H9 (cell line): ENCODE measurements around the gene EXD1. TPM values are rescaled to one million over a fixed set of nuclear protein-coding genes. Genes with fewer than 3 reads are reported as not detected.

Source experiments
- DNase-seq: peaks from one replicate; pipeline ENCODE4 v3.0.0-alpha.2; 2017
- H2AFZ ChIP-seq: one replicate; pipeline ENCODE4 v1.6.1; 2013; ENCODE audit warnings: mild to moderate bottlenecking, low read length, control low read depth, moderate library complexity
- H2AK5ac ChIP-seq: 2 replicates; pipeline ENCODE4 v1.6.1; 2013; ENCODE audit warnings: low read length, control low read depth, mixed read lengths; ENCODE audit not compliant: insufficient read length
- H2BK120ac ChIP-seq: one replicate; pipeline ENCODE4 v1.6.1; 2013; ENCODE audit warnings: low read depth, mild to moderate bottlenecking, low read length, control low read depth, inconsistent platforms; ENCODE audit not compliant: poor library complexity, severe bottlenecking
- H2BK12ac ChIP-seq: 2 replicates; pipeline ENCODE4 v1.6.1; 2013; ENCODE audit warnings: low read length, control low read depth, mixed read lengths, low read depth; ENCODE audit not compliant: insufficient read length
- H2BK15ac ChIP-seq: 2 replicates; pipeline ENCODE4 v1.6.1; 2013; ENCODE audit warnings: low read depth, low read length, control low read depth
- H2BK20ac ChIP-seq: one replicate; pipeline ENCODE4 v1.6.1; 2013; ENCODE audit warnings: low read depth, mild to moderate bottlenecking, low read length, control low read depth, inconsistent platforms; ENCODE audit not compliant: poor library complexity, severe bottlenecking
- H2BK5ac ChIP-seq: 2 replicates; pipeline ENCODE4 v1.6.1; 2013; ENCODE audit warnings: low read length, control low read depth, mixed read lengths; ENCODE audit not compliant: insufficient read length
- H3K14ac ChIP-seq: 2 replicates; pipeline ENCODE4 v1.6.1; 2013; ENCODE audit warnings: low read length, control low read depth; ENCODE audit not compliant: insufficient read depth
- H3K18ac ChIP-seq: 2 replicates; pipeline ENCODE4 v1.6.1; 2013; ENCODE audit warnings: low read depth, mild to moderate bottlenecking, mixed read lengths, low read length, control low read depth; ENCODE audit not compliant: insufficient read length
- H3K23ac ChIP-seq: 2 replicates; pipeline ENCODE4 v1.6.1; 2013; ENCODE audit warnings: low read length, control low read depth, mixed read lengths, low read depth; ENCODE audit not compliant: insufficient read length
- H3K23me2 ChIP-seq: 2 replicates; pipeline ENCODE4 v1.6.1; 2013; ENCODE audit warnings: low read depth, mild to moderate bottlenecking, mixed read lengths, low read length, control low read depth; ENCODE audit not compliant: insufficient read length, poor library complexity, severe bottlenecking
- H3K27ac ChIP-seq: 2 replicates; pipeline ENCODE4 v1.5.1; 2013; ENCODE audit warnings: low read length, control low read depth, mixed read lengths, low read depth; ENCODE audit not compliant: insufficient read length
- H3K27me3 ChIP-seq: 2 replicates; pipeline ENCODE4 v1.6.1; 2013; ENCODE audit warnings: low read length, control low read depth, inconsistent platforms; ENCODE audit not compliant: insufficient read depth
- H3K4ac ChIP-seq: 2 replicates; pipeline ENCODE4 v1.6.1; 2013; ENCODE audit warnings: low read depth, mild to moderate bottlenecking, control low read depth, inconsistent platforms, low read length, moderate library complexity
- H3K4me1 ChIP-seq: 2 replicates; pipeline ENCODE4 v1.6.1; 2013; ENCODE audit warnings: low read length, control low read depth, inconsistent platforms; ENCODE audit not compliant: insufficient read depth
- H3K4me2 ChIP-seq: 2 replicates; pipeline ENCODE4 v1.6.1; 2013; ENCODE audit warnings: low read length, control low read depth, mixed read lengths; ENCODE audit not compliant: insufficient read length, insufficient read depth
- H3K56ac ChIP-seq: 2 replicates; pipeline ENCODE4 v1.6.1; 2013; ENCODE audit warnings: low read depth, mild to moderate bottlenecking, mixed read lengths, low read length, control low read depth; ENCODE audit not compliant: insufficient read length
- H3K79me1 ChIP-seq: 2 replicates; pipeline ENCODE4 v1.6.1; 2013; ENCODE audit warnings: low read depth, mild to moderate bottlenecking, moderate library complexity, low read length, control low read depth, inconsistent platforms; ENCODE audit not compliant: insufficient read depth, poor library complexity, severe bottlenecking
- H3K79me2 ChIP-seq: 2 replicates; pipeline ENCODE4 v1.6.1; 2013; ENCODE audit warnings: low read length, control low read depth, inconsistent platforms; ENCODE audit not compliant: insufficient read depth
- H3K9ac ChIP-seq: 2 replicates; pipeline ENCODE4 v1.6.1; 2013; ENCODE audit warnings: low read length, control low read depth, mixed read lengths; ENCODE audit not compliant: insufficient read length; ENCODE audit errors: extremely low read depth
- H3K9me3 ChIP-seq: one replicate; pipeline ENCODE4 v1.6.1; 2013; ENCODE audit warnings: low read depth, low read length, inconsistent platforms; ENCODE audit not compliant: control insufficient read depth
- H3T11ph ChIP-seq: one replicate; pipeline ENCODE4 v1.6.1; 2013; ENCODE audit warnings: mild to moderate bottlenecking, low read length, control low read depth, inconsistent platforms
- H4K20me1 ChIP-seq: one replicate; pipeline ENCODE4 v1.6.1; 2013; ENCODE audit not compliant: control insufficient read depth, insufficient read length, insufficient read depth
- H4K5ac ChIP-seq: 2 replicates; pipeline ENCODE4 v1.6.1; 2013; ENCODE audit warnings: low read depth, mild to moderate bottlenecking, mixed read lengths, low read length, control low read depth; ENCODE audit not compliant: insufficient read length
- H4K8ac ChIP-seq: replicated peaks from 2 replicates; pipeline ENCODE4 v1.6.1; 2013; ENCODE audit warnings: low read length, control low read depth, mixed read lengths, low read depth; ENCODE audit not compliant: insufficient read length
- H4K91ac ChIP-seq: 2 replicates; pipeline ENCODE4 v1.6.1; 2013; ENCODE audit warnings: low read depth, mild to moderate bottlenecking, moderate library complexity, mixed read lengths, low read length, control low read depth; ENCODE audit not compliant: insufficient read length
- H3K27ac Mint-ChIP-seq, 3 experiments: 2 replicates in 2 of 3; 3 replicates in 1 of 3; pipeline ENCODE4 v1.8.0; 2020 to 2021; ENCODE audit warnings: mixed read lengths in 3 of 3, mild to moderate bottlenecking in 1 of 3, moderate library complexity in 1 of 3
- H3K27me3 Mint-ChIP-seq: 2 replicates; pipeline ENCODE4 v1.8.0; 2021; ENCODE audit warnings: low read depth, mild to moderate bottlenecking, moderate library complexity, mixed read lengths
- H3K36me3 Mint-ChIP-seq, 3 experiments: 2 replicates in 2 of 3; 3 replicates in 1 of 3; pipeline ENCODE4 v1.8.0; 2020 to 2021; ENCODE audit warnings: low read depth in 3 of 3, mixed read lengths in 3 of 3; ENCODE audit not compliant: insufficient read depth in 1 of 3
- H3K4me1 Mint-ChIP-seq, 2 experiments: 2 replicates each; pipeline ENCODE4 v1.8.0; 2020; ENCODE audit warnings: mixed read lengths in 2 of 2
- H3K4me3 Mint-ChIP-seq, 2 experiments: 2 replicates in 1 of 2; 3 replicates in 1 of 2; pipeline ENCODE4 v1.8.0; 2020 to 2021; ENCODE audit warnings: mild to moderate bottlenecking in 2 of 2, mixed read lengths in 2 of 2, moderate library complexity in 1 of 2
- H3K9me3 Mint-ChIP-seq, 2 experiments: 2 replicates in 1 of 2; 3 replicates in 1 of 2; pipeline ENCODE4 v1.8.0; 2020; ENCODE audit warnings: mild to moderate bottlenecking in 2 of 2, mixed read lengths in 2 of 2, moderate library complexity in 1 of 2
- CTCF ChIP-seq: fragments of 200-600 bp; sonication (generic); conservative IDR thresholded peaks from 3 replicates; pipeline ENCODE4 v1.8.0; 2021; ENCODE audit warnings: antibody characterized with exemption, mild to moderate bottlenecking
- WGBS: extraction: QIAGEN DNeasy Blood & Tissue Kit; methylation state at CpG from one replicate; pipeline ENCODE4 v1.1.7; 2013; ENCODE audit warnings: missing lambda C conversion rate, low lambda C conversion rate, mixed read lengths; ENCODE audit not compliant: insufficient read length; ENCODE audit errors: extremely low coverage; 5-methylcytosine and 5-hydroxymethylcytosine counted together
- total RNA-seq: library from RNA; stranded (reverse); gene quantifications from 2 replicates; pipeline ENCODE4 v1.2.1, GENCODE V29; 2021

The EXD1 gene
- total RNA-seq, 1 experiment from 2014 or later = not detected

- Histone ChIP-seq H4K8ac (no peak overlapping the region), H3K27me3 (no peaks in the 10 kb centered on the region), H2BK120ac (no peak overlapping the region), H4K91ac (no peak overlapping the region), H3K23ac (no peak overlapping the region), H4K20me1 (no peaks in the 10 kb centered on the region), H2BK20ac (no peak overlapping the region), H2AFZ (no peak overlapping the region), H3K4me1 (no peaks in the 10 kb centered on the region), H4K5ac (no peak overlapping the region), H3K79me1 (no peaks in the 10 kb centered on the region), H3K4me2 (no peak overlapping the region), H3K27ac (no peak overlapping the region), H2BK12ac (no peak overlapping the region), H3K18ac (no peak overlapping the region), H2AK5ac (no peak overlapping the region), H2BK15ac (no peak overlapping the region), H3K9ac (no peak overlapping the region), H3K9me3 (no peaks in the 10 kb centered on the region), H2BK5ac (no peak overlapping the region), H3K23me2 (no peaks in the 10 kb centered on the region), H3K79me2 (no peaks in the 10 kb centered on the region), H3K14ac (no peak overlapping the region), H3T11ph (no peak overlapping the region), H3K4ac (no peak overlapping the region), H3K56ac (no peak overlapping the region)
- no CpG with 5 or more reads among the region's 5 CpGs for WGBS
- Mint-ChIP-seq H3K36me3 (no peaks in the 10 kb centered on the region), H3K27me3 (no peaks in the 10 kb centered on the region), H3K4me3 (no peak overlapping the region), H3K4me1 (peaks cover 4 to 7% of the 10 kb centered on the region in 2 experiments), H3K9me3 (no peaks in the 10 kb centered on the region), H3K27ac (peak overlapping the region in 2 of 3 experiments; percentile 64 to 80; a peak in 2 of 7 replicates)
- no peak for DNase-seq
- TF ChIP-seq CTCF = no peak
Measured at GRCh38 chr15:41207687-41208448, 22.7 kb downstream of the EXD1 start.
